Astrocyte (in vitro differentiated cells and primary cell): Measurements from ENCODE around the gene LAMA3. TPM values are rescaled to one million over a fixed set of nuclear protein-coding genes. Genes with fewer than 3 reads are reported as not detected.
A peak's percentile ranks its signal among the peaks of the same experiment; 100 is the strongest.

Experiments used
- DNase-seq: peaks from one replicate; pipeline ENCODE4 v3.0.0-alpha.2; 2010; ENCODE audit warnings: low read depth
- FAIRE-seq: peaks from 2 replicates; lab custom pipeline; 2011; peaks lifted over from hg19 to GRCh38; lab: Jason Lieb, UNC
- H2AFZ ChIP-seq: 2 replicates; pipeline ENCODE4 v1.6.0; 2012; ENCODE audit warnings: low read depth, low read length, inconsistent platforms
- H3K27ac ChIP-seq: 2 replicates; pipeline ENCODE4 v1.5.1; 2011; ENCODE audit warnings: low read depth, low read length, inconsistent platforms
- H3K27me3 ChIP-seq: 2 replicates; pipeline ENCODE4 v1.6.0; 2011; ENCODE audit warnings: low read length, inconsistent platforms; ENCODE audit not compliant: insufficient read depth
- H3K36me3 ChIP-seq: 2 replicates; pipeline ENCODE4 v1.5.1; 2011; ENCODE audit warnings: low read length, inconsistent platforms; ENCODE audit not compliant: insufficient read depth
- H3K4me1 ChIP-seq: 2 replicates; pipeline ENCODE4 v1.5.1; 2011; ENCODE audit warnings: low read length, inconsistent platforms; ENCODE audit not compliant: insufficient read depth
- H3K4me2 ChIP-seq: 2 replicates; pipeline ENCODE4 v1.6.0; 2012; ENCODE audit warnings: low read length, inconsistent platforms
- H3K4me3 ChIP-seq: 2 replicates; pipeline ENCODE4 v1.5.1; 2011; ENCODE audit warnings: low read depth, mild to moderate bottlenecking, low read length, inconsistent platforms; ENCODE audit not compliant: insufficient read depth
- H3K79me2 ChIP-seq: 2 replicates; pipeline ENCODE4 v1.6.0; 2012; ENCODE audit warnings: mild to moderate bottlenecking, low read length, inconsistent platforms; ENCODE audit not compliant: insufficient read depth
- H3K9ac ChIP-seq: 2 replicates; pipeline ENCODE4 v1.6.0; 2012; ENCODE audit warnings: mild to moderate bottlenecking, low read length, inconsistent platforms
- H3K9me3 ChIP-seq: 2 replicates; pipeline ENCODE4 v1.5.1; 2012; ENCODE audit warnings: low read depth, mild to moderate bottlenecking, low read length, inconsistent platforms; ENCODE audit not compliant: insufficient read depth
- H4K20me1 ChIP-seq: 2 replicates; pipeline ENCODE4 v1.6.0; 2012; ENCODE audit warnings: low read length, inconsistent platforms; ENCODE audit not compliant: insufficient read depth
- H3K27ac Mint-ChIP-seq: one replicate; pipeline ENCODE4 v1.8.0; 2021; ENCODE audit warnings: mild to moderate bottlenecking, mixed read lengths; ENCODE audit not compliant: unreplicated experiment
- H3K27me3 Mint-ChIP-seq: one replicate; pipeline ENCODE4 v1.8.0; 2021; ENCODE audit warnings: low read depth, mixed read lengths; ENCODE audit not compliant: unreplicated experiment
- H3K36me3 Mint-ChIP-seq: one replicate; pipeline ENCODE4 v1.8.0; 2021; ENCODE audit warnings: low read depth, mixed read lengths; ENCODE audit not compliant: unreplicated experiment
- H3K4me1 Mint-ChIP-seq: one replicate; pipeline ENCODE4 v1.8.0; 2021; ENCODE audit warnings: low read depth, mixed read lengths; ENCODE audit not compliant: unreplicated experiment
- H3K4me3 Mint-ChIP-seq: one replicate; pipeline ENCODE4 v1.8.0; 2021; ENCODE audit warnings: mild to moderate bottlenecking, moderate library complexity, mixed read lengths; ENCODE audit not compliant: unreplicated experiment
- H3K9me3 Mint-ChIP-seq: one replicate; pipeline ENCODE4 v1.8.0; 2021; ENCODE audit warnings: mild to moderate bottlenecking, mixed read lengths; ENCODE audit not compliant: unreplicated experiment
- CTCF ChIP-seq: IDR thresholded peaks from 2 replicates; pipeline ENCODE4 v1.5.1; 2011; ENCODE audit warnings: low read depth, mild to moderate bottlenecking, inconsistent platforms, low read length, moderate library complexity; ENCODE audit not compliant: insufficient read depth
- EZH2 ChIP-seq: IDR thresholded peaks from 2 replicates; pipeline ENCODE4 v1.6.1; 2012; ENCODE audit warnings: mild to moderate bottlenecking, low read length, inconsistent platforms; ENCODE audit not compliant: insufficient read depth
- total RNA-seq: library from RNA; stranded (reverse); gene quantifications from 2 replicates; pipeline ENCODE4 v1.2.1, GENCODE V29; 2021

The LAMA3 gene
- total RNA-seq, 1 donor from 2014 or later: 0.86 TPM

- H3K9ac ChIP-seq: no peak overlapping the region
- no peak for FAIRE-seq
- Mint-ChIP-seq H3K27ac (no peak overlapping the region), H3K4me3 (no peak overlapping the region), H3K4me1 (peaks cover 4% of the 10 kb centered on the region), H3K27me3 (peaks cover 10% of the 10 kb centered on the region), H3K9me3 (no peaks in the 10 kb centered on the region), H3K36me3 (peaks cover 5% of the 10 kb centered on the region)
- H3K79me2 ChIP-seq: no peaks in the 10 kb centered on the region
- no peaks in the 10 kb centered on the region for H4K20me1 ChIP-seq
- H3K4me2 ChIP-seq: no peak overlapping the region
- no peak for DNase-seq
- H3K27ac ChIP-seq: no peak overlapping the region
- TF ChIP-seq CTCF (no peak), EZH2 (no peak)
- H3K4me1 ChIP-seq: no peaks in the 10 kb centered on the region
- no peak overlapping the region for H3K4me3 ChIP-seq
- H3K9me3 ChIP-seq: no peaks in the 10 kb centered on the region
- H3K36me3 ChIP-seq: no peaks in the 10 kb centered on the region
- peaks cover 4% of the 10 kb centered on the region for H3K27me3 ChIP-seq
- no peak overlapping the region for H2AFZ ChIP-seq
Measured at GRCh38 chr18:23920054-23920453, 230.8 kb downstream of the LAMA3 start.

DNA sequence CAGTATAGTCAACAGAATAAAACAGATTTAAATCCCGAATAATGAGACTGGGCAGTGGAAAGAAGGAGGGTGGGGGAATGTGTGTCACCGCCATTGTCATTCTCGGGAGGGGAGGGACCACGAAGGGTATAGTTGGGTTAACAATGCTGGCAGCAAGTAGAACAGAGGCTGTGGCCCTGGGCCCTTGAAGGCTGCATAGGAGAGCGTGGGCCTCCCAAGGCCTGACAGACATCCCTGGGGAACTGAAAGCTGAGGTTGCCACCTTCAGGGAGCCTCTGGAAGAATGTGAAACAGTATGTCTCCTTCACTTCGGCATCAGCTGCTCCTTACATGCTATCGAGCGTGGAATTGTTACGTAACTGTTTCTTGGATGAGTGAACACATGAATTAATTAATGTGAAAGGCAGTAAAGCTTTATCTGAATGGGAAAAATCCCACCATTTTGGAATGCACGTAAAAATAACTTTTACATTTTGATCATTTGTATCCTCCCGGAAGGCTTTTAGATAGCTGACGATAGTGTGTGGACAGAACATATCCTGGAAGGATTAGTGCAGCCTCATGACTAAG, 232.5 kb downstream of the LAMA3 start:
- no peak overlapping the region for H2AFZ ChIP-seq
- peaks cover 10% of the 10 kb centered on the region for H3K27me3 Mint-ChIP-seq
- no peak overlapping the region for H3K4me3 ChIP-seq
- H3K9ac ChIP-seq: no peak overlapping the region
- no peaks in the 10 kb centered on the region for H3K9me3 Mint-ChIP-seq
- no peaks in the 10 kb centered on the region for H3K9me3 ChIP-seq
- H3K36me3 Mint-ChIP-seq: peaks cover 5% of the 10 kb centered on the region
- no peak overlapping the region for H3K27ac ChIP-seq
- DNase-seq: no peak
- no peaks in the 10 kb centered on the region for H3K79me2 ChIP-seq
- no peak overlapping the region for H3K27ac Mint-ChIP-seq
- peaks cover 4% of the 10 kb centered on the region for H3K4me1 Mint-ChIP-seq
- peaks cover 4% of the 10 kb centered on the region for H3K27me3 ChIP-seq
- FAIRE-seq: no peak
- H3K4me1 ChIP-seq: no peaks in the 10 kb centered on the region
- H3K4me2 ChIP-seq: no peak overlapping the region
- H4K20me1 ChIP-seq: no peaks in the 10 kb centered on the region
- no peak overlapping the region for H3K4me3 Mint-ChIP-seq
- no peaks in the 10 kb centered on the region for H3K36me3 ChIP-seq
- no peak for TF ChIP-seq EZH2

- Histone ChIP-seq H3K4me3 (no peak overlapping the region), H2AFZ (no peak overlapping the region), H4K20me1 (no peaks in the 10 kb centered on the region), H3K27me3 (peaks cover 4% of the 10 kb centered on the region), H3K27ac (no peak overlapping the region), H3K79me2 (no peaks in the 10 kb centered on the region), H3K4me2 (no peak overlapping the region), H3K9me3 (no peaks in the 10 kb centered on the region), H3K4me1 (no peaks in the 10 kb centered on the region), H3K9ac (no peak overlapping the region), H3K36me3 (no peaks in the 10 kb centered on the region)
- H3K36me3 Mint-ChIP-seq: peaks cover 5% of the 10 kb centered on the region
- peak overlapping the region; percentile 9 for H3K27ac Mint-ChIP-seq
- H3K4me1 Mint-ChIP-seq: peaks cover 4% of the 10 kb centered on the region
- DNase-seq (no peak), FAIRE-seq (no peak)
- no peak overlapping the region for H3K4me3 Mint-ChIP-seq
- H3K9me3 Mint-ChIP-seq: no peaks in the 10 kb centered on the region
- H3K27me3 Mint-ChIP-seq: peaks cover 10% of the 10 kb centered on the region
- TF ChIP-seq CTCF (no peak), EZH2 (no peak)
Measured at GRCh38 chr18:23922939-23923338, 233.7 kb downstream of the LAMA3 start.
